Progenitor cell of endocrine pancreas (in vitro differentiated cells): Measurements from ENCODE around the gene AOPEP. TPM values are rescaled to one million over a fixed set of nuclear protein-coding genes. Genes with fewer than 3 reads are reported as not detected.

Experiments
- DNase-seq: peaks from one replicate; pipeline ENCODE4 v3.0.0; 2021; ENCODE audit warnings: low spot score; ENCODE audit not compliant: unreplicated experiment
- H3K27ac Mint-ChIP-seq: 2 replicates; pipeline ENCODE4 v1.8.0; 2021; ENCODE audit warnings: mild to moderate bottlenecking, moderate library complexity, mixed read lengths
- H3K27me3 Mint-ChIP-seq: 2 replicates; pipeline ENCODE4 v1.8.0; 2021; ENCODE audit warnings: mixed read lengths
- H3K36me3 Mint-ChIP-seq: 2 replicates; pipeline ENCODE4 v1.8.0; 2022; ENCODE audit warnings: mixed read lengths; ENCODE audit not compliant: insufficient read depth
- H3K4me1 Mint-ChIP-seq: 2 replicates; pipeline ENCODE4 v1.8.0; 2021; ENCODE audit warnings: low read depth, mixed read lengths
- H3K4me3 Mint-ChIP-seq: 2 replicates; pipeline ENCODE4 v1.8.0; 2021; ENCODE audit warnings: low read depth, mild to moderate bottlenecking, moderate library complexity, mixed read lengths
- H3K9me3 Mint-ChIP-seq: 2 replicates; pipeline ENCODE4 v1.8.0; 2021; ENCODE audit warnings: low read depth, mixed read lengths
- total RNA-seq: library from RNA; stranded (reverse); gene quantifications from 2 replicates; pipeline ENCODE4 v1.2.1, GENCODE V29; 2021
- TF ChIP-seq, protein P1 (sequence below): fragments of 200-600 bp; sonication (generic); IDR thresholded peaks from one replicate; pipeline ENCODE4 v1.5.0; 2021; ENCODE audit warnings: antibody characterized with exemption, mild to moderate bottlenecking; ENCODE audit not compliant: unreplicated experiment

AOPEP gene
- total RNA-seq, 1 donor from 2014 or later, result 58.2 TPM

DNA sequence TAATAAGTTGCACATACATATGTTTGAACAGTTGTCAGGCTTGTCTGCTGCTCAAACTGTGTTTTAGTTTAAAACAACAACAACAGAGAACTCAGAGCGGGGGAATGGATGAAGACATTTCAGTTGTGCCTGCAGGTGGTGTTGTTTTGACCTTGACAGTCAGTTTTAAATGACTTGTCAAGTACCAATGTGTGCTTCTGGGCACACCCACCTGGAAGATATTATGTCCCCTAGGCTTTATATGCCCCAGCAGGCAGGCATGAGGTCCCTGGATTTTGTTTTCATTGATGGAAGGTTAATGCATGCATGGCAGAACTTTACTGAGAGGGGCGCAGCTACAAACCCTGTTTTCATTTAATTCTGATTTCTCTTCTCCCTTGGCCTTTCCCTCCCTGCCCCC lies 84.6 kb downstream of the AOPEP start:
- Mint-ChIP-seq H3K4me3 (no peak overlapping the region), H3K36me3 (peaks cover 9% of the 10 kb centered on the region), H3K27ac (no peak overlapping the region), H3K27me3 (no peaks in the 10 kb centered on the region), H3K4me1 (peaks cover 14% of the 10 kb centered on the region), H3K9me3 (no peaks in the 10 kb centered on the region)
- TF ChIP-seq, protein P1, sequence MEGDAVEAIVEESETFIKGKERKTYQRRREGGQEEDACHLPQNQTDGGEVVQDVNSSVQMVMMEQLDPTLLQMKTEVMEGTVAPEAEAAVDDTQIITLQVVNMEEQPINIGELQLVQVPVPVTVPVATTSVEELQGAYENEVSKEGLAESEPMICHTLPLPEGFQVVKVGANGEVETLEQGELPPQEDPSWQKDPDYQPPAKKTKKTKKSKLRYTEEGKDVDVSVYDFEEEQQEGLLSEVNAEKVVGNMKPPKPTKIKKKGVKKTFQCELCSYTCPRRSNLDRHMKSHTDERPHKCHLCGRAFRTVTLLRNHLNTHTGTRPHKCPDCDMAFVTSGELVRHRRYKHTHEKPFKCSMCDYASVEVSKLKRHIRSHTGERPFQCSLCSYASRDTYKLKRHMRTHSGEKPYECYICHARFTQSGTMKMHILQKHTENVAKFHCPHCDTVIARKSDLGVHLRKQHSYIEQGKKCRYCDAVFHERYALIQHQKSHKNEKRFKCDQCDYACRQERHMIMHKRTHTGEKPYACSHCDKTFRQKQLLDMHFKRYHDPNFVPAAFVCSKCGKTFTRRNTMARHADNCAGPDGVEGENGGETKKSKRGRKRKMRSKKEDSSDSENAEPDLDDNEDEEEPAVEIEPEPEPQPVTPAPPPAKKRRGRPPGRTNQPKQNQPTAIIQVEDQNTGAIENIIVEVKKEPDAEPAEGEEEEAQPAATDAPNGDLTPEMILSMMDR, result no peak
- no peak for DNase-seq

DNA sequence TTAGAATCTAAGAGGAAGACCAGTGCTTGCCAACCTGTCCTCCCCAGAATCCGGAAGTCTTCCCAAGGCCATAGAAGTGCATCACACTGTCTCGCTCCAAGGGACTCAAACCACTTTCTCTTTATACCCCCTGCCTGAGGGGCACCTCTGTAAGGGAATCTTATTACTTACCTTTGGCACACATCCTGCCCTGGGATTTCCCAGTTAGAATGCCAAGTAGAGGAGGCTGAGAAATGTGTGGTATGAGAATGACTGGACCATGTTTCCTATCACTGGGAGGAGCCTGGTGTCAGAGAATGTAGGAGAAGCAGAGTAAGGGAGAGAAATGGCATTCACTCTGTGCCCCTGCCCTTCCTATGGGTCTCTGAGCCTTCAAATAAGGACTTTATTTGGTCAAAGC lies 85.8 kb downstream of the AOPEP start:
- DNase-seq, result no peak
- no peak overlapping the region for H3K4me3 Mint-ChIP-seq
- H3K27ac Mint-ChIP-seq, result no peak overlapping the region
- H3K36me3 Mint-ChIP-seq, result peaks cover 8% of the 10 kb centered on the region
- H3K9me3 Mint-ChIP-seq, result no peaks in the 10 kb centered on the region
- TF ChIP-seq, protein P1, result no peak
- peaks cover 7% of the 10 kb centered on the region for H3K4me1 Mint-ChIP-seq
- no peaks in the 10 kb centered on the region for H3K27me3 Mint-ChIP-seq

DNA sequence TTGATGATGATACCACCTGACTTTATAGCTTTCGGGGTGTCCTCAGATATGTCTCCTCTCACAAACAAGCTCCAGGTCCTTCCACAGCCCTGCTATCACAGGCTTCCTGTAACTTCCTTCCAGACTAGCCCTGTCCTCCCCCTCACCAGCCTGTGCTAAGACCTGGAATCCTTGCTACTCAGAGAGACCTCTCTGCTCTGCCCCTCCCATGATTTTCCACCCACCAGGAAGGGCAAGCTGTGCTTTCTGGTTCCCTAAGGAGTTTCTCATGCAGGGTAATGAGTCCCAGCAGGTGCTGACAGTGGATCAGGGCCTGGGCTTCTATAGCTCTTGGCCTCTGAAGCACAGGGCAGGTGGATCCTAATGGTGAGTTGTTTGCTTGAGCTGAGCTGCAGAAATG lies 86.9 kb downstream of the AOPEP start:
- DNase-seq, result no peak
- Mint-ChIP-seq H3K9me3 (no peaks in the 10 kb centered on the region), H3K27ac (no peak overlapping the region), H3K4me1 (peaks cover 10% of the 10 kb centered on the region), H3K4me3 (no peak overlapping the region), H3K27me3 (no peaks in the 10 kb centered on the region), H3K36me3 (peaks cover 7% of the 10 kb centered on the region)
- TF ChIP-seq, protein P1, result no peak

DNA sequence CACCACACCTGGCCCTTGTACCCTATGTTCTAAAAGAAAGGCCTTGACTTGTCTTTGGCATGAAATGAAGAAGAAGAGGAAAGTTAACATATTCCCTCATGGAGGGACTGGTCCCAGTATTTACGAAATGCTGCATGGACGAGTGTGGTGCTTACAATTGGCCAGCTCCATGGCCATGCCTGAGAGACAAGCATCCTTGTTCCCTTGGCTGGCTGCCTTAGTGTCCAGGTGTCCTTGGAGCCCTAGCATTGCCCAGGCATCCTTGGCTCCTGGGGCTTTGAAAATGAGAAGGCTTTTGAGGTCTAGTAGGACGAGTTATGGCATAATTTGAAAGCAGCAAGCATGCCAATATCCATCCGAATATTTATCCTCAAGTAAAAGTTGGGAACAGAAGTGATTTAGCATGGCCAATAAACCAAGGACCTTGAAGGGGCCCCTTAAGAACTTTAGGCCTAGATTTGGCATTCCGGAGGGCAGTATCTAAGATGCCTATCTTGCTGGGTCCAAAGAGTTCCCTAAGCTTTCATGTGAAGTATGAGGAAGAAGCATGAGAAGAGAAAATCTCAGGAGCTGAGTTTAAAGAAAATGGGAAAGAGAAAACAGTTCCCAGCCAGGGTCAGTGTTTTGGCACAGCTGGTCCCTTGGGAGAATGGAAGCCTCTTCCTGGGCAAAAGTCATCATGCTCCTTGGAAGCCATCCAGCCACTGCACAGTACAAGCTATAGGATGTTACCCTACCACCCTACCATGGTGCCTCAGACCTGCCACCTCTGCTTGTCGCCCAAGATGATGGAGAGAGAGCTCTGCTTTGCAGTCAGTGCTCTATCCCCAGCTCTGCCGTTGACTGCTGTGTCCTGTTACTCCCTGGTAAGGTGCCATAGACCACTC lies 91.0 kb downstream of the AOPEP start:
- Mint-ChIP-seq H3K36me3 (peaks cover 3% of the 10 kb centered on the region), H3K4me1 (peaks cover 25% of the 10 kb centered on the region), H3K9me3 (no peaks in the 10 kb centered on the region), H3K27ac (no peak overlapping the region), H3K4me3 (no peak overlapping the region), H3K27me3 (no peaks in the 10 kb centered on the region)
- no peak for DNase-seq
- TF ChIP-seq, protein P1, result no peak

DNA sequence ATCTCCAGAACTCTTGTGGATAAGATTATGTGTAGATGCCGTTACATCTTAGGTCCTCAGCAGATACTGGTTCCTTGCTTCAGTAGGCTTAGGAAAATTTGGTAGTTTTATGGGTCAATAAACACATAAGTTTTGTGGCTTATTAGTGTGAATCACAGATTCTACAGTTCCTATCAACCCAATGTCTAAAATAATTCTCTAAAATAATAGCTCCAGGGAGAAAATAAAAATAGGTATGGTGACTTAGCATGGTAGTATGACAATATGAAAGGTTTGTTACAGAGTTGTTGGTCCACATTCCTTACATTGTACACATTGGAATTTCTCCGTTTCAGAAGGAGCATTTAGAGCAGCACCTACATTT lies 91.7 kb downstream of the AOPEP start:
- no peaks in the 10 kb centered on the region for H3K9me3 Mint-ChIP-seq
- DNase-seq, result no peak
- peaks cover 3% of the 10 kb centered on the region for H3K36me3 Mint-ChIP-seq
- TF ChIP-seq, protein P1, result no peak
- H3K4me1 Mint-ChIP-seq, result peaks cover 25% of the 10 kb centered on the region
- H3K4me3 Mint-ChIP-seq, result no peak overlapping the region
- H3K27me3 Mint-ChIP-seq, result no peaks in the 10 kb centered on the region
- H3K27ac Mint-ChIP-seq, result peak overlapping the region; percentile 85
